OCI-LY7 (cell line): ENCODE data around the gene HES4. TPM values are rescaled to one million over a fixed set of nuclear protein-coding genes. Genes with fewer than 3 reads are reported as not detected.

ENCODE experiments used
- BruUV-seq: library from RNA; stranded (reverse); fragments of 400-500 nt; replicated peaks from 2 replicates; lab custom pipeline; 2021; lab: Mats Ljungman, UMichigan
- CTCF ChIA-PET: fragments of 300-600 bp; sonication (Branson Sonifier 250); formaldehyde crosslinking; loops from one replicate; lab custom pipeline; 2022; ENCODE audit warnings: antibody characterized with exemption; ENCODE audit not compliant: unreplicated experiment; lab: Charles Lee
- POLR2A ChIA-PET: fragments of 300-600 bp; sonication (Branson Sonifier 250); formaldehyde crosslinking; loops from one replicate; lab custom pipeline; 2022; ENCODE audit warnings: antibody characterized with exemption; lab: Charles Lee
- DNase-seq: peaks from one replicate; pipeline ENCODE4 v3.0.0-alpha.2; 2015; ENCODE audit warnings: low spot score
- H2AFZ ChIP-seq: fragments of 200-600 bp; sonication (generic), shearing (Covaris generic); 2 replicates; pipeline ENCODE4 v1.6.1; 2014; ENCODE audit warnings: mild to moderate bottlenecking, antibody characterized with exemption, low read length, moderate library complexity
- H3K27ac ChIP-seq: fragments of 200-600 bp; sonication (generic); 2 replicates; pipeline ENCODE4 v1.5.1; 2014; ENCODE audit warnings: mixed run types, low read depth, mild to moderate bottlenecking, moderate library complexity, low read length, inconsistent platforms; ENCODE audit not compliant: poor library complexity, severe bottlenecking
- H3K36me3 ChIP-seq: fragments of 200-600 bp; sonication (generic); 2 replicates; pipeline ENCODE4 v1.6.1; 2014; ENCODE audit warnings: mild to moderate bottlenecking, antibody characterized with exemption, low read length, moderate library complexity, mixed read lengths; ENCODE audit not compliant: insufficient read depth
- H3K4me1 ChIP-seq: fragments of 200-600 bp; sonication (generic); 2 replicates; pipeline ENCODE4 v1.5.1; 2014; ENCODE audit warnings: mild to moderate bottlenecking, low read length; ENCODE audit not compliant: insufficient read depth, poor library complexity, severe bottlenecking
- H3K4me2 ChIP-seq: fragments of 200-600 bp; sonication (generic); 2 replicates; pipeline ENCODE4 v1.6.1; 2014; ENCODE audit warnings: mild to moderate bottlenecking, low read length
- H3K4me3 ChIP-seq: fragments of 200-600 bp; sonication (generic); 2 replicates; pipeline ENCODE4 v1.5.1; 2014; ENCODE audit warnings: mild to moderate bottlenecking, low read depth, low read length; ENCODE audit not compliant: poor library complexity, severe bottlenecking
- H3K79me2 ChIP-seq: fragments of 200-600 bp; sonication (generic); 2 replicates; pipeline ENCODE4 v1.6.1; 2016; ENCODE audit warnings: low read depth, mild to moderate bottlenecking, low read length, moderate library complexity, mixed read lengths; ENCODE audit not compliant: insufficient read depth
- H3K9me2 ChIP-seq: fragments of 200-600 bp; sonication (generic); 2 replicates; pipeline ENCODE4 v1.6.1; 2016; ENCODE audit warnings: mild to moderate bottlenecking, low read length, mixed read lengths; ENCODE audit not compliant: insufficient read depth
- H3K9me3 ChIP-seq: fragments of 200-600 bp; sonication (generic); 2 replicates; pipeline ENCODE4 v1.6.1; 2014; ENCODE audit warnings: mild to moderate bottlenecking, mixed run types, low read length, mixed read lengths
- H4K20me1 ChIP-seq: fragments of 200-600 bp; sonication (generic); 2 replicates; pipeline ENCODE4 v1.6.1; 2014; ENCODE audit warnings: mild to moderate bottlenecking, antibody characterized with exemption, low read length, moderate library complexity, mixed read lengths; ENCODE audit not compliant: insufficient read depth
- EZH2phosphoT487 ChIP-seq: fragments of 200-600 bp; sonication (generic); IDR thresholded peaks from 2 replicates; pipeline ENCODE4 v1.6.1; 2018; ENCODE audit warnings: low read depth, borderline replicate concordance, mild to moderate bottlenecking, mixed run types, antibody characterized with exemption, low read length, moderate library complexity, mixed read lengths
- intact Hi-C: fragments of 100-400 bp; cut with micrococcal nuclease; formaldehyde crosslinking; loops from one replicate; pipeline ENCODE4 v1.10.0; 2022; ENCODE audit not compliant: unreplicated experiment
- total RNA-seq, 2 experiments: library from RNA; depleted of rRNA in 1 of 2; stranded (reverse); fragments of >200 nt in 1 of 2; shearing (Covaris generic) in 1 of 2; gene quantifications; 2 replicates each; pipeline ENCODE4 v1.2.3, GENCODE V29; 2014 to 2022
- TF ChIP-seq, protein P1 (sequence below): fragments of 200-600 bp; sonication (generic); conservative IDR thresholded peaks from 2 replicates; pipeline ENCODE4 v1.5.1; 2014; ENCODE audit warnings: mild to moderate bottlenecking, antibody characterized with exemption, low read length, moderate library complexity, mixed read lengths

HES4 gene
- total RNA-seq, 2 experiments from 2014 or later: not detected

DNA sequence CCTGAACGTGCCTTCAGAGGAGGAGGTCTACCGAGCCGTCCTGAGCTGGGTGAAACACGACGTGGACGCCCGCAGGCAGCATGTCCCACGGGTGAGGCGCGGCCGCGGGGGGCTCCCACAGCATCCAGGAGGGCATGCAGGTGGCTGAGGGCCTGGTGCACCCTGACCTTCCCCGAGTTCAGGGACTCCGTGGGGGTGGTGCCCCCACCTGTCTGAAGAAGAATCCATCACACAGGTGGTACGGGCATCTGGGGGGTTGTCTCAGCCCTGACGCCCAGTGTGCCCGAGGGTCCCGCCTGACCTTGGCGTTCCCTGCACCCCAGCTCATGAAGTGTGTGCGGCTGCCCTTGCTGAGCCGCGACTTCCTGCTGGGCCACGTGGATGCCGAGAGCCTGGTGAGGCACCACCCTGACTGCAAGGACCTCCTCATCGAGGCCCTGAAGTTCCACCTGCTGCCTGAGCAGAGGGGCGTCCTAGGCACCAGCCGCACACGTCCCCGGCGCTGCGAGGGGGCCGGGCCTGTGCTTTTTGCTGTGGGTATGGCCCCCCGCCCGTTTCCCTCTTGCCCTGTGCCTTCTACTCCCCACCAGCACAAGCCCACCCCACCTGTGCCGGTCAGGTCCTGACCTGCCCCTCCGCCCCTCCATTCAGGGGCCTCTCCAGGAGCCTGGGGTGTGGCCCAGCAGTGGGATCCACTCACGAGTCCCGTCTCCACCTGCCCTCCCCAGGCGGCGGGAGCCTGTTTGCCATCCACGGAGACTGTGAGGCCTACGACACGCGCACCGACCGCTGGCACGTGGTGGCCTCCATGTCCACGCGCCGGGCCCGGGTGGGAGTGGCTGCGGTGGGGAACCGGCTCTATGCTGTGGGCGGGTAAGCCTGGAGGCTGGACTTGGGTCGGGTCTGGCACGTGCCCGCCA is 37.3 kb downstream of the HES4 start:
- Histone ChIP-seq H4K20me1 (peaks cover 3% of the 10 kb centered on the region; the same call in 1 of the 2 replicates), H3K4me2 (no peak overlapping the region), H3K9me3 (no peaks in the 10 kb centered on the region), H3K27ac (no peak overlapping the region), H3K9me2 (no peaks in the 10 kb centered on the region), H3K36me3 (no peaks in the 10 kb centered on the region), H3K4me1 (peaks cover 12% of the 10 kb centered on the region), H3K79me2 (peaks cover 14% of the 10 kb centered on the region), H2AFZ (no peak overlapping the region), H3K4me3 (no peak overlapping the region)
- ChIA-PET POLR2A (no interaction called here), CTCF (no interaction called here)
- no peak for TF ChIP-seq EZH2phosphoT487
- TF ChIP-seq, protein P1, sequence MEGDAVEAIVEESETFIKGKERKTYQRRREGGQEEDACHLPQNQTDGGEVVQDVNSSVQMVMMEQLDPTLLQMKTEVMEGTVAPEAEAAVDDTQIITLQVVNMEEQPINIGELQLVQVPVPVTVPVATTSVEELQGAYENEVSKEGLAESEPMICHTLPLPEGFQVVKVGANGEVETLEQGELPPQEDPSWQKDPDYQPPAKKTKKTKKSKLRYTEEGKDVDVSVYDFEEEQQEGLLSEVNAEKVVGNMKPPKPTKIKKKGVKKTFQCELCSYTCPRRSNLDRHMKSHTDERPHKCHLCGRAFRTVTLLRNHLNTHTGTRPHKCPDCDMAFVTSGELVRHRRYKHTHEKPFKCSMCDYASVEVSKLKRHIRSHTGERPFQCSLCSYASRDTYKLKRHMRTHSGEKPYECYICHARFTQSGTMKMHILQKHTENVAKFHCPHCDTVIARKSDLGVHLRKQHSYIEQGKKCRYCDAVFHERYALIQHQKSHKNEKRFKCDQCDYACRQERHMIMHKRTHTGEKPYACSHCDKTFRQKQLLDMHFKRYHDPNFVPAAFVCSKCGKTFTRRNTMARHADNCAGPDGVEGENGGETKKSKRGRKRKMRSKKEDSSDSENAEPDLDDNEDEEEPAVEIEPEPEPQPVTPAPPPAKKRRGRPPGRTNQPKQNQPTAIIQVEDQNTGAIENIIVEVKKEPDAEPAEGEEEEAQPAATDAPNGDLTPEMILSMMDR: no peak
- no peak for DNase-seq
- intact Hi-C loops: no loop called here
- BruUV-seq: no TSS peak

DNA sequence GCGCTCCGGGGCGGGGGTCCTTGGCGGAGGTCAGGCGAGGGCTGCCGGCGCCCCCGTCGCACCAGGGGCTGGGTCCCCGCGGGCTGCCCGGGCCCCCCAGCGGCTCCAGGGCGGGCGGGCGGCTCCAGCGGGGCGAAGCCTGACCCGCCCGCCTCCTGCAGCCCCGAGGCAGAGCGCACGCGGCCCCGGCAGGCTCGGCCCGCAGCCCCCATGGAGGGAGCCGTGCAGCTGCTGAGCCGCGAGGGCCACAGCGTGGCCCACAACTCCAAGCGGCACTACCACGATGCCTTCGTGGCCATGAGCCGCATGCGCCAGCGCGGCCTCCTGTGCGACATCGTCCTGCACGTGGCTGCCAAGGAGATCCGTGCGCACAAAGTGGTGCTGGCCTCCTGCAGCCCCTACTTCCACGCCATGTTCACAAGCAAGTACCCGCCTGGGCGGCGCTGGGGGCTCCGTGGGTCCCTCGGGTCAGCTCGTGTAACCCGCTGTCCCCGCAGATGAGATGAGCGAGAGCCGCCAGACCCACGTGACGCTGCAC is 38.7 kb downstream of the HES4 start:
- POLR2A ChIA-PET: no interaction called here
- Histone ChIP-seq H4K20me1 (peaks cover 4% of the 10 kb centered on the region; the same call in 1 of the 2 replicates), H3K9me3 (no peaks in the 10 kb centered on the region), H3K27ac (no peak overlapping the region), H3K4me2 (peak overlapping the region; percentile 65), H3K9me2 (no peaks in the 10 kb centered on the region), H3K4me1 (peaks cover 16% of the 10 kb centered on the region), H3K36me3 (peaks cover 10% of the 10 kb centered on the region; the same call in 1 of the 2 replicates), H2AFZ (no peak overlapping the region), H3K79me2 (peaks cover 20% of the 10 kb centered on the region), H3K4me3 (peak overlapping the region; percentile 81)
- CTCF ChIA-PET: interaction anchor here (0.6 kb wide), 1 partner anchor 93 kb away, joined by 5 read pairs; no protein-coding TSS in a partner anchor
- DNase-seq: no peak
- TF ChIP-seq EZH2phosphoT487: no peak
- TF ChIP-seq, protein P1: no peak
- intact Hi-C loops: no loop called here
- no TSS peak for BruUV-seq
